HUES6 (cell line): ENCODE measurements around the gene NCKAP5.

ENCODE experiments used
- H3K27ac ChIP-seq: 2 replicates; pipeline ENCODE4 v1.7.0; 2013; ENCODE audit warnings: low read depth, mild to moderate bottlenecking, low read length, inconsistent platforms
- H3K27me3 ChIP-seq: 2 replicates; pipeline ENCODE4 v1.6.1; 2013; ENCODE audit warnings: low read length; ENCODE audit not compliant: control insufficient read depth, insufficient read depth
- H3K36me3 ChIP-seq: 2 replicates; pipeline ENCODE4 v1.6.1; 2013; ENCODE audit warnings: low read length; ENCODE audit not compliant: control insufficient read depth, insufficient read depth
- H3K4me1 ChIP-seq: 2 replicates; pipeline ENCODE4 v1.6.1; 2013; ENCODE audit warnings: low read length; ENCODE audit not compliant: control insufficient read depth, insufficient read depth
- H3K4me3 ChIP-seq: 2 replicates; pipeline ENCODE4 v1.5.1; 2013; ENCODE audit warnings: low read depth, low read length
- H3K9ac ChIP-seq: one replicate; pipeline ENCODE4 v1.6.1; 2013; ENCODE audit warnings: mild to moderate bottlenecking, low read length
- H3K9me3 ChIP-seq: 2 replicates; pipeline ENCODE4 v1.6.1; 2013; ENCODE audit warnings: low read depth, low read length; ENCODE audit not compliant: control insufficient read depth, insufficient read depth

NCKAP5 gene

DNA sequence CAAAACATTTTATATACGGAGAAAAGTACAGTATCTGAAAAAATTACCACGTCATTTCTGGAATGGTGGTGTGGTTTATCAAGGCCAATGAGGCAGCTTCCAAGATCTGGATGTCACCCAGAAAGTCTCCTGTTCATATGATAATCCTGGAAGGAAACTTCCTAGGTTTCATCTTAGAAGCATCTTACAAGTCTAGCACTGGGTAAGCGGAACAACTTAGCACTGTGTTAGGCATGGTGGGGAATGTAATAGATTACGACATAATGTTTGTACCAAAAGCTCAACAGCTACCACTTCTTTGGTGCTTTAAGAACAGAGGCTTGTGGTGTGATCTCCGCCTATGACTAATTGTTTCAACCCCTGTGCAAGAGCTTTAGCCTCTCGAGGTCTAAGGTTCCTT lies 835.2 kb downstream of the NCKAP5 start:
- no peaks in the 10 kb centered on the region for H3K36me3 ChIP-seq
- H3K27ac ChIP-seq, result no peak overlapping the region
- H3K9me3 ChIP-seq, result no peaks in the 10 kb centered on the region
- H3K4me3 ChIP-seq, result no peak overlapping the region
- H3K4me1 ChIP-seq, result no peaks in the 10 kb centered on the region
- no peak overlapping the region for H3K9ac ChIP-seq
- H3K27me3 ChIP-seq, result no peaks in the 10 kb centered on the region

DNA sequence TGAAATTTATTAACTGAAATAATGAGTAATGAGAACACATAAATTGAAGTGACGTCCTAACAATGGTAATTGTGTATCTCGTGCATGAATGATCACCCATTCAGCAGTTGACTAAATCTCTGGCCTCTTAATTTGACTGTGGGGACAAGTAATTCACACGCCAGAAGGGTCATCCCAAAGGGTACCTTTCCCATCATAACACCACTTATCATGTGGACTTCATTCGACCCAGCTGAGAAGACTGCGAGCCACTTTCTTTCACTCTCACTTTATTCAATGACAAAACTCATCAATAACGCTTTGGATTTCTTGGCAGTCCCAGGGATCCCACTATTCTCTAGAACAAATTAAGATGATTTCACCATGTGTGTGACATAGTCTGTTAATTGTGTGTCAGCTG lies 835.6 kb downstream of the NCKAP5 start:
- Histone ChIP-seq H3K9me3 (no peaks in the 10 kb centered on the region), H3K36me3 (no peaks in the 10 kb centered on the region), H3K27me3 (no peaks in the 10 kb centered on the region), H3K9ac (no peak overlapping the region), H3K4me3 (no peak overlapping the region), H3K4me1 (no peaks in the 10 kb centered on the region), H3K27ac (no peak overlapping the region)

GRCh38 chr2:132731441-132731840 lies 836.8 kb downstream of the NCKAP5 start:
- Histone ChIP-seq H3K27ac (no peak overlapping the region), H3K36me3 (no peaks in the 10 kb centered on the region), H3K27me3 (no peaks in the 10 kb centered on the region)

GRCh38 chr2:132730611-132731010 lies 837.7 kb downstream of the NCKAP5 start:
- H3K9ac ChIP-seq, result no peak overlapping the region
- no peak overlapping the region for H3K4me3 ChIP-seq
- no peaks in the 10 kb centered on the region for H3K4me1 ChIP-seq
- no peaks in the 10 kb centered on the region for H3K36me3 ChIP-seq
- H3K27ac ChIP-seq, result no peak overlapping the region
- no peaks in the 10 kb centered on the region for H3K27me3 ChIP-seq
- no peaks in the 10 kb centered on the region for H3K9me3 ChIP-seq

More at GRCh38 chr2:132731441-132731840, 836.8 kb downstream of the NCKAP5 start:
- Histone ChIP-seq H3K9me3 (no peaks in the 10 kb centered on the region), H3K4me1 (no peaks in the 10 kb centered on the region), H3K4me3 (no peak overlapping the region), H3K9ac (no peak overlapping the region)

DNA sequence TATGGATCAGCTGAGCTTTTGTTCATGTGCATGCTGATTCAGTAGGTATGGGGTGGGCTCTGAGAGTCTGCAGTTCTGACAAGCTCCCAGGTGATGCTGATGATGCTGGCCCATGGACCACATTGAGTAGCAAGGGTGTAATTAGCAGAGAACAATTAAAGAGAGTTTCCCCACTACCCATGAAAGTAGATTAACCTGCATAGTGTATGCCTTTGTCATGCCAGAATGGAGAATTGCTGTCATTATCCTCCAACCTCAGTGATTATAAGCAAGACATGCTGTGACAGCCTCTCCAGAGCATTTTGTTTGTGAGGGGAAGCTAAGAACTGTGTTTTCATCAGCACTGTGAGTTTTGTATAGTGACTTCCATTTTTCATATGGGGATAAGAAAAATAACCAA lies 838.7 kb downstream of the NCKAP5 start:
- Histone ChIP-seq H3K4me3 (no peak overlapping the region), H3K9me3 (no peaks in the 10 kb centered on the region), H3K4me1 (no peaks in the 10 kb centered on the region), H3K9ac (no peak overlapping the region), H3K36me3 (no peaks in the 10 kb centered on the region), H3K27ac (no peak overlapping the region), H3K27me3 (no peaks in the 10 kb centered on the region)

DNA sequence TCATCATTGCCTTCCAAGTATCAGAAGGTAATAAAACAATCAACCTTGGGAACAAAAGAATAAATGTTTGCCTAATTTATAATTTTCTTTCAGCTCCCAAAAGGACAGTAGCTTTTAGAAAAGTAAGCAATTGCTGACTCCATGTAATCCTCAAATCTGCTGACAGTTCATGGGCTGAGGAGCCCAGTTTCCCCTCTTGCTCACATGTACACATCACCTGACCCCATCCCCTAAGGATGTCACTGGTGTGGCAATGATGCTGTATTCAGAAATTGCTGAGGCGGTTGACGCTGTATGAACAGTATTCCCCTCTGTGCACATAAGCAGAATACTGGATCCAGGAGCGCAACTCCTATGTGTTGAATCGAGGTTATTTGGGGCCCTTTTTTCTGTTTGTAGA lies 842.1 kb downstream of the NCKAP5 start:
- Histone ChIP-seq H3K27ac (no peak overlapping the region), H3K4me1 (no peaks in the 10 kb centered on the region), H3K4me3 (no peak overlapping the region), H3K9me3 (no peaks in the 10 kb centered on the region), H3K27me3 (no peaks in the 10 kb centered on the region), H3K9ac (no peak overlapping the region), H3K36me3 (no peaks in the 10 kb centered on the region)

- Histone ChIP-seq H3K4me3 (no peak overlapping the region), H3K27me3 (no peaks in the 10 kb centered on the region), H3K36me3 (no peaks in the 10 kb centered on the region), H3K27ac (no peak overlapping the region), H3K9ac (no peak overlapping the region), H3K9me3 (no peaks in the 10 kb centered on the region), H3K4me1 (no peaks in the 10 kb centered on the region)
Measured at GRCh38 chr2:132725748-132726147, 842.5 kb downstream of the NCKAP5 start.

DNA sequence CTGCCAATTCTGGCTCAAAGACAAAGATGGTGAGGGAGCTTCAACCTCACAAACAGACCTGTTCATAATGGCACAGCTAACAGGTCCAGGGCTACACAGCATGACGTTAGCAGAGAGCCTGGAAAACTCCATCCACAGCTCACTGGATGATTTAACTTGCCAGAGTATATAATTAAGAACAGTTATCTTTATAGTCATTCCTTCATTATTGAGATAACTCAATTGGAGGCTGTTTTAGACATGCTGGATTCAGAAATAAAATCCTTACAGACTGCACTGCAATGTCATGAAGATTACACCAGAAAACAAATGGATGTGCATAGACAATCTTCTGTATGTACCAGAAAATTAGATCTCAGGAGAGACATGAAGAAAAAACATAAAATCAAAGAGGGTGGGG lies 843.1 kb downstream of the NCKAP5 start:
- no peaks in the 10 kb centered on the region for H3K36me3 ChIP-seq
- H3K4me1 ChIP-seq, result no peaks in the 10 kb centered on the region
- H3K27ac ChIP-seq, result no peak overlapping the region
- H3K9ac ChIP-seq, result no peak overlapping the region
- no peak overlapping the region for H3K4me3 ChIP-seq
- no peaks in the 10 kb centered on the region for H3K27me3 ChIP-seq
- no peaks in the 10 kb centered on the region for H3K9me3 ChIP-seq

DNA sequence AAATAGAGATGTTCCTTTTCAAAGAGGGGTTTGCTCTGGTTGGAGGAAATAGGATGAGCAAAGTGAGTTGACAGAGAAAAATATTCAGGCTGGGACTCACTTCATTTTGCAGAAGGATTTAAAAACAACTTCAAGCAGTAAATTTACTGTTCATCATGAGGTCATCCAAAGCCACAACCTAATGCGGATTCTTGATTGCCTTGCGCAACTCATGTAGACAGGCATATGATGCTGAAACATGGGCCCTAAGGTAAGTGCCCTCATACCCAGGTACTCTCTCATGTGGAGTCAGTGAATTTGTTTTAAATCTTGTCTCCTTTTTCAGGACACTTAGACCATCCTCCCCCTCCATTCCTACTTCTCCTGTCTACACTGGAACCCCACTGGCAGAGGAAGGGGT lies 846.3 kb downstream of the NCKAP5 start:
- no peaks in the 10 kb centered on the region for H3K36me3 ChIP-seq
- no peaks in the 10 kb centered on the region for H3K9me3 ChIP-seq
- no peaks in the 10 kb centered on the region for H3K27me3 ChIP-seq
- no peak overlapping the region for H3K9ac ChIP-seq
- no peak overlapping the region for H3K4me3 ChIP-seq
- no peak overlapping the region for H3K27ac ChIP-seq
- H3K4me1 ChIP-seq, result no peaks in the 10 kb centered on the region

DNA sequence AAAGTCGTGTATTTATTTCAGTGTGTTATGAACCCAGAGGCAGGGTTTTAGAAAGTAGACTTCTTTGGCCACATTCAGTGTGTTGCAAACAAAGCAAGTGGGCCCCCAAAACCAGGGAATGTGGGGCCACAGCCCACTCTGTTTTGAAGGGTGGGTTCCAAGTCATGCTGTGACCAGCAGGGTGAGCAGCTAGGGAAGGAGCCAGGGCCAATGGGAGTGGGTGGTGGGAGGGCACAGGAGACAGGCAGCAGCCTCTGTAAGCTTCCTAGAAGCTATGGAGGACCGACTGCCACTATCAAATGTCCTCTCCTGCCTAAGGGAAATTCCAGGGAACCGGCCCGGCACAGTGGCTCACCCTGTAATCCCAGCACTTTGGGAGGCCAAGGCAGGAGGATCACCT lies 847.9 kb downstream of the NCKAP5 start:
- H3K9ac ChIP-seq, result no peak overlapping the region
- H3K27ac ChIP-seq, result no peak overlapping the region

GRCh38 chr2:132719480-132719879 lies 848.8 kb downstream of the NCKAP5 start:
- Histone ChIP-seq H3K36me3 (no peaks in the 10 kb centered on the region), H3K9me3 (no peaks in the 10 kb centered on the region), H3K27me3 (no peaks in the 10 kb centered on the region), H3K9ac (no peak overlapping the region), H3K4me3 (no peak overlapping the region), H3K4me1 (no peaks in the 10 kb centered on the region), H3K27ac (no peak overlapping the region)

More for the DNA sequence above, 847.9 kb downstream of the NCKAP5 start:
- H3K9me3 ChIP-seq, result no peaks in the 10 kb centered on the region
- H3K4me1 ChIP-seq, result no peaks in the 10 kb centered on the region
- no peak overlapping the region for H3K4me3 ChIP-seq
- H3K36me3 ChIP-seq, result no peaks in the 10 kb centered on the region
- H3K27me3 ChIP-seq, result no peaks in the 10 kb centered on the region

DNA sequence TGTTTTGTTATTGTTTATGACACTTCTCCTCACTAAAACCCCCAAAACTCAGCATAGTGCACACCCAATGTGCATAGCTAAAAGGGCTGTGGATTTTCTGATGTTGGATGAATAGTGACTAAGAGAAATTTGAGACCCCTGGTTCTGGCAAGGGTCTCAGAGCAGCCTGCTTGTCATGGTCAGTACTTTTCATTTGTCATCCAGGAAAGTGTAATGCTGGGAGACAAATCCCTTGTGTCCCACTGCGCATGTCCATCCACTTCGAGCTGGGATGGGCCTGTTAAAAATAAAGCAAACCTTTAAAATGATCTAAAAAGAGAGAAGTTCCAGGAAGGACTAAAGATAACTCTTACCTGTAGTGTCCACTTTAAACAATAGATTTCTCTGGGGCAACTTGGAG lies 851.3 kb downstream of the NCKAP5 start:
- Histone ChIP-seq H3K4me1 (no peaks in the 10 kb centered on the region), H3K36me3 (no peaks in the 10 kb centered on the region), H3K4me3 (no peak overlapping the region), H3K27ac (no peak overlapping the region), H3K27me3 (no peaks in the 10 kb centered on the region), H3K9ac (no peak overlapping the region), H3K9me3 (no peaks in the 10 kb centered on the region)
